GM18499 (cell line): ENCODE measurements around the gene ATF5.
"Not testable (repeated sequence)": the region's sequence is repeated elsewhere in the genome, so short reads cannot be mapped to it uniquely, and the experiment has no call there.

Source experiments
- ATAC-seq: cut with Tn5 transposase; IDR thresholded peaks from one replicate; pipeline ENCODE4 v1.9.1; 2021; ENCODE audit warnings: moderate number of reproducible peaks; ENCODE audit not compliant: insufficient read depth, unreplicated experiment

ATF5 gene

DNA sequence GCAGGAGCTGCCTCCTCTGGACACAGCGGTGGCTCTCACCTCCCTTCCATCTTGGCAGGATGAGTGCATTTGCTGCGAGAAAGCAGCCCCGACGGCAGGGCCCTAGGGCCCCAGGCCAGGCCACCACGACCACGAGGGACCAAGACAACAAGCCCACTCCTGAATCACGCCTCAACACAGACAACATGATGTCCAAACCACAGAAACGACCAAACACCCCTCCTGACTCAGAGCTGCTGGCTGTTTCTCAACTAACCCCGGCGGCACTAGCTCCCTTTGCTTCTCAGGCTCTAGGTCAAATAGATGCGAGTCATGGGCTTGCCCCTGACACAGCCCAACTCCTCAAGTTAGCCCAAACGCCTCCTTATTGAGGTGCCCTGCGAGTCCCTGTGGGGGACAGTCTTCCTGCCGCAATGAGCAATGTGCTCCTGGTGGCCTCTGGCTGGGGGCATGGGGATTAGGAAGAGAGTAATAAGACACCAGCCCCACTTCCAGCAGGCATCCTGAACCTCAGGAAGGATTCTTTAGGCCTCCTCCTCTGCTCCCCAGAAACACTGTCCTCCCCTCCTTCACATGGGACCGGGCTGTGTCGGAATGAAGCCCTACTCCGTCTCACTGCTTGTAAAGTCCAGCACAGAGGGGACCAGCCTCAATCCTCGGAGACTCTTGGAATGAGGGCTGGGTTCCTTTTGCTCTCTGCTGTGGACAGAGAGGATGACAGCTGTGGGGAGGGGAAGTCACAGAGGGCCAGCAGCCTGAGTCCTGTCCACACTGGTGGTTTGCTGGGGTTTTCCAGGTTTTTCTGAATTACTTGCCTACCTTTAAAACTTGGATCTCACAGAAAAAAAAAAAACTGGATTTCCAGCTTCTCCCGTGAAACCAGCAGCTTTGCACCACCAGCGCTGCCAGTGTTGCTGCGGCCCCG, 6.9 kb upstream of the ATF5 start:
- ATAC-seq, result no peak

DNA sequence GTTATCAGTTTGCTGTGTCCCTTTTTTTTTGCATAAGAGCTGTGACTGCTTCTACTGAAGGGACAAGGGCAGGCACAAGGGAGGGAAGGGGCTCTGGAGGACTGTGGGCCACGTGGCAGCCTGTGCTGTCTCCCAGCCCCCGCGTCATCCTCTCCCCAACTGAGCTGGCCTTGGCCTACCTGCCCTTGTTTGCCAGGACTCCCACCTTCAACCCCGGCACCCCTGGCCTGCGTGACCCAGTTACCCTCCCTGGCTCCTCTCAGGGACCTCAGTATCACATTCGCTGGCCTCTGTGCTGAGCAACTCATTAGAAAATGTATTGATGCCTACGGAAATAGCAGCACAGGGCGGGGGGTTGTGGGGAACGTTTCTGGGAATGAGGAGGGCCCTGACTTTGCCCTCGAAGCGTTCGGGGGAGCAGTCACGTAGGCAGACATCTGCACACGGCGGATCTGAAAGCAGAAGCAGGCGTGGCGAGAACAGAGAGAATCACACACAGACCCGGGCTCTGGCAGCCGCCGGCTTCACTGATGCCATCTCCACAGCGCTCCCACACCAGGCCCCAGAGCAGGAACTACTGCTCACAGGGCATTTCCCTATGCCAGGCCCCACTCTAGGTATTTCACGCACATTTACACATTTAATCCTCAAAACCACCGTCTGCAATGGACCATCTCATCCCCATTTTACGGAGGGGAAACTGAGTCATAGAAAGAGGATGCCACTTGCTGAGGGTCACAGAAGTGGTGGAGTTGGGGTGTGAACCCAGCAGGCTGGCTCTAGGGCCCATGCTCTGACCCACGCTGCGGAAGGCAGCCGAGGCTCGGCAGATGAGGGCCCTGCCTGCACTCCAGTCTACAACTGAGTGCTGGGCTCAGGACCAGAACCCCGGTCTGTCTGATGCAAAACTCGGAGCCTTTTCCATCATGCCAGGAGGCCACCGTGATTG, 5.7 kb upstream of the ATF5 start:
- no peak for ATAC-seq

DNA sequence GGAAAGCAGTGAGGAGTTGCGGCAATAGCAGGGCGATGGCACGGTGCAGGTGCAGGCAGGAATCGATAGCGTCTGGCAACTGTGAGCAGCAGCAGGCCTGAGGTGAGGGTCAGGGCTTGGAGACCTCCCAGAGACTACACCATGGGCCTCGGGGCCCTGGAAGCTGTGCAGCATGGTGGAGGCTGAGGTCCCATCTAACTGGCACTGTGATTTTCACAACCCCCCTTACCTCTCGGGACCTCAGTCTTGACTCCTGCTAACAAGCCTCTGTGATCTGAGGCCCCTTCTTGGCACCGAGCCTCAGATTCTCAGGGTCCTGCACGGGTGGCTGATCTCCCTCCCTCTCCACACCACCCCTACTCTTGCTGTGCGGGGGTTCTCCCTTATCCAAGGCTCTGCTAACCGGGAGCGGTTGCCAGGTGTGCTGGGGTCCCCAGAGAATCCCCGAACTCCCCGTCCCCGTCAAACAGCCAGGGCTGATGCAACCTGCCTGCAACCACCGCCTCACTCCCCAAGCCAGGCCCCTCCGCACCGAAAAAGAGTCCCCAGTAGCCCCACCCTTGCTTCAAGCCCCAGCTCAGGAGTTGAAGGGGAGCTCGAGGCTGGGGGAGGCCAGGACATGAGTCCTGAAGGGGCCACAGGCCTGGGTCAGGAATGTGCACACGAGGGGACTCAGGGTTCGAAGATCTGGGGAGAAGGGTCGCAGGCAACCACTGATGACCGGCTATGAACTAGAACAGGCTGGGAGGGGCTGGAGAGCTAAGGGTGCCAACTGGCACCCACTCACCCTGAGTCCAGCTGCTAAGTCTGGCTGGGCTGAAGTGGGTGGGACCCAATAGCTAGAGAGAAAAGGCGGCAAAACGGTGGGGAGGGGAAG, 4.8 kb upstream of the ATF5 start:
- no peak for ATAC-seq

DNA sequence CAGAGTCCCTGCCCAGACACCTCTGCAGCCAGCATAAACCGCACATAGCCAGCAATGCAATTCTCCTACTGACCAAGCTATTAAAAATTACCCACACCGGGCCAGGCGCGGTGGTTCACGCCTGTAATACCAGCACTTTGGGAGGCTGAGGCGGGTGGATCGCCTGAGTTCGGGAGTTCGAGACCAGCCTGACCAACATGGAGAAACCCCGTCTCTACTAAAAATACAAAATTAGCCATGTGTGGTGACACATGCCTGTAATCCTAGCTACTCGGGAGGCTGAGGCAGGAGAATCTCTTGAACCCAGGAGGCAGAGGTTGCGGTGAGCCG, 4.2 kb upstream of the ATF5 start:
- ATAC-seq, result not testable (repeated sequence)

DNA sequence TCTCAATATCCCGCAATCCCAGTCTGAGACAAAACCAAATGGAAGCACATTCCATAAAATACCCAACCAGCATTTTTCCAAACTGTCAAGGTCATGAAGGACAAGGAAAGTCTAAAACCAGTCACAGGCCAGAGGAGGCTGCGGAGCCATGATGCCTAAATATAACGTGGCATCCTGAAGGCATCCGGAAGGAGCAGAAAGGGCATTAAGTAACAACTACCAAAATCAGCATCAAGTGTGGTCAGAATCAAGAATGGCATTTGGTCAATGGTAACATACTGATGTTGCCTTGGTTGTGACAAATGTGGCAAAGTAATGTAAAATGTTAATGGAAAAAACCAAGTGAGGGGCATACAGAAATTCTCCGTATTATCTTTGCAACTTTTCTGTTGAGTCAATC, 3.5 kb upstream of the ATF5 start:
- no peak for ATAC-seq

DNA sequence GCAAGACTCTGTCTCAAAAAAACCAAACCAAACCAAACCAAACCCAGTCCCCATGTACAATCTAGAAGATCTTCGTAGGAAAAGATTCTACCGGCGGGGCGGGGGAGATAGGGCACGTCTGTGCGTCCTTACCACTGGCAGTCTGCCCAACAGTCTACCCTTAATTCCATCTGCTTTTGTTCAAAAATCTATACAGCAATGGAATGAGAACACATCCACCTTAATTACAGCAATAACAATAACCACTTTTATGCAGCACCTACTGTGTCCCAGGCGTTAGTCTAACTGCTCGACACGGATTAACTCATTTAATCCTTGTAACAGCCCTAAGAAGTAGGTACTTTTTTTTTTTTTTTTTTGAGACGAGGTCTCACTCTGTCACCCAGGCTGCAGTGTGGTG, 2.5 kb upstream of the ATF5 start:
- ATAC-seq, result no peak

- ATAC-seq, result no peak
Measured at GRCh38 chr19:49927526-49928264, 1.3 kb upstream of the ATF5 start.

GRCh38 chr19:49929611-49930482, 842 bp downstream of the ATF5 start:
- ATAC-seq, result peak; percentile 62

GRCh38 chr19:49930483-49931011, 1.5 kb downstream of the ATF5 start:
- ATAC-seq, result no peak

DNA sequence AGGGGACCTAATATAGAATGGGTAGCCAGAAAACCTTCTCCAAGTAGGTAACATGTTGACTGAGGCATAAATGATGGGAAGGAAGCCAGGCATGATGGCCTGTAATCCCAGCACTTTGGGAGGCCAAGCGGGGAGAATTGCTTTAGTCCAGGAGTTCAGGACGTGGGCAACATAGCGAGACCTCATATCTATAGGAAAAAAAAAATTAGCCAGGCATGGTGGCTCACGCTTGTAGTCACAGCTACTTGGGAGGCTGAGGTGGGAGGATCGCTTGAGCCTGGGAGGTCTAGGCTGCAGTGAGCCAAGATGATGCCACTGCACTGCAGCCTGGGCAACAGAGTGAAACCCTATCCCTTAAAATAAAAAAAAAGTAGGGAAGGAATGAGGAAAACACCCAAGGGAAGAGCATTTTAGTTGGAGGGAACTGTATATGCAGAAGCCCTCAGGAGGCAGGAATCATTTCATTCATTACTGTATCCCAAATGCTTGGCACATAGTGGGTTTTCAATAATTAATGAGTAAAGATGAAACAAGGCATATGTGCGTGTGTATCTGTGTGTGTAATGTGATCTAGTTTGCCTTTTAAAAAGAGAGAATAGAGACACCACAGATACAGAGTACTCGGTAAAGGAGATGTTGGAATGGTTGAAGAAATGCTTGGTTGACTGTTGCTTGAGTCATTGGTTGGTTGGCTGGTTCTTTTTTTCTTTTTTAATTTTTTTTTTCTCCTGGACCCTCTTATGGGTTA, 2.5 kb downstream of the ATF5 start:
- no peak for ATAC-seq

GRCh38 chr19:49932041-49932451, 3.0 kb downstream of the ATF5 start:
- ATAC-seq, result no peak

DNA sequence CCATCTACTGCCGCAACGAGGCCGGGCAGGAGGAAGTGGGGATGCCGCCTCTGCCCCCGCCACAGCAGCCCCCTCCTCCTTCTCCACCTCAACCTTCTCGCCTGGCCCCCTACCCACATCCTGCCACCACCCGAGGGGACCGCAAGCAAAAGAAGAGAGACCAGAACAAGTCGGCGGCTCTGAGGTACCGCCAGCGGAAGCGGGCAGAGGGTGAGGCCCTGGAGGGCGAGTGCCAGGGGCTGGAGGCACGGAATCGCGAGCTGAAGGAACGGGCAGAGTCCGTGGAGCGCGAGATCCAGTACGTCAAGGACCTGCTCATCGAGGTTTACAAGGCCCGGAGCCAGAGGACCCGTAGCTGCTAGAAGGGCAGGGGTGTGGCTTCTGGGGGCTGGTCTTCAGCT, 3.7 kb downstream of the ATF5 start:
- ATAC-seq, result no peak

DNA sequence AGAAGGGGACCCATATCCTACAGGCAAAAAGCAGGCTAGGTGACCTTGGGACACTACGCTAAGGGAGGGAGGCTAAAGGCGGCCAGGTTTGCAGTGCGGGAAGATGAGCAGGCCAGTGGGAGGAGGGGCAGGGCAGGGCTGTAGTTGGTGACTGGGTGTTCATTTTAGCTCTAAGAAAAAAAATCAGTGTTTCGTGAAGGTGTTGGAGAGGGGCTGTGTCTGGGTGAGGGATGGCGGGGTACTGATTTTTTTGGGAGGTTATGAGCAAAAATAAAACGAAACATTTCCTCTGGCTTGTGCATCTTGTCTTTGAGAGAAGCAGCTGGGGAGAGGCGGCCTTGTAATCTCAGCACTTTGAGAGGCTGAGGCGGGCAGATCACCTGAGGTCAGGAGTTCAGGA, 4.6 kb downstream of the ATF5 start:
- ATAC-seq, result no peak

DNA sequence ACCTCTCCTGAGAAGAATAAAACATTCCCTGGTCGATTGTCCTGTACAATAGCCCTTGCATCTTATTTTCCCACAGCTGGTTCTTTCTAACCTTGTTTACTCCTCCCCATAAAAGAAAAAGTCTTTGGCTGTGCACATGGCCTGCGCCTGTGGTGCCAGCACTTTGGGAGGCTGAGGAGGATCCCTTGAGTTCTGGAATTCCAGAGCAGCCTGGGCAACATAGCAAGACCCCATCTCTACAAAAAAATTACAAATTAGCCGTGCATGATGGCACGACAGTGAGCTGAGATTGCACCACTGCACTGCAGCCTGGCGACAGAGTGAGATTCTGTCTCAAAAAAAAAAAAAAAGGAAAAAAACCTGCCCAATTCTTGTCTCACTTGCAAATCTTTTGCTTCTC, 7.5 kb downstream of the ATF5 start:
- ATAC-seq, result no peak

- ATAC-seq, result no peak
Measured at GRCh38 chr19:49937750-49938381, 8.9 kb downstream of the ATF5 start.

DNA sequence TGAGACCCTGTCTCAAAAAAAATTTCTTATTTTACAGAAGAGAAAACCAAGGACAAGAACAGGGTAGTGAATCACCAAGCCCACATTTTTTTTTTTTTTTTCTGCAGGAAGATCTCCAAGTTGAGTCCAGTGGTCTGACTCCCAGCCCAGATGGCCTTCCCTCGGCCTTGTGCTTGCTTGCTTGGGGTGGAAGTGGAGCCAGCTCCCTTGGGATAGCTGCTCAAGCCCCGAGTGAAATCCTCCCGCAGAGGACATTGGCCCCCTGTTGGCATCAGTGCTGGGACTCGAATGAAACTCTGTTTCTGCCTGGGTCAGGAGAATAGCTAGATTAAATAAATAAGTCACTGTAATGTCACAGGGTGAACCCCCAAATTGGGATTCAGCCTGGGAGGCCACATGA, 9.7 kb downstream of the ATF5 start:
- ATAC-seq, result no peak

- ATAC-seq, result no peak
Measured at GRCh38 chr19:49939721-49940481, 10.9 kb downstream of the ATF5 start.
